ENCODE measurements around the gene IMP4.

GRCh38 chr2:130336877-130337734 lies 5.6 kb upstream of the IMP4 start:
- TF ChIP-seq CTCF (IDR thresholded peaks at IDR 0.05) (no peak), POLR2A (IDR thresholded peaks at IDR 0.05) (no peak)

Measured in tibial nerve (tissue), 3 donors.